CD14-positive monocyte (primary cell): ENCODE measurements around the gene OSBPL10. TPM values are rescaled to one million over a fixed set of nuclear protein-coding genes. Genes with fewer than 3 reads are reported as not detected.
A peak's percentile ranks its signal among the peaks of the same experiment; 100 is the strongest.

Experiments used
- DNase-seq, 3 donors: peaks; one replicate each; pipeline ENCODE4 v3.0.0-alpha.2; 2011 to 2022
- H2AFZ ChIP-seq: 2 replicates; pipeline ENCODE4 v1.6.0; 2012; ENCODE audit warnings: mild to moderate bottlenecking, low read depth, low read length, inconsistent platforms; ENCODE audit not compliant: insufficient read depth, poor library complexity, severe bottlenecking
- H3K27ac ChIP-seq, 2 donors: 1 replicate in 1 of 2; 2 replicates in 1 of 2; pipeline ENCODE4 v1.5.1; 2012 to 2013; ENCODE audit warnings: low read length in 2 of 2, control low read depth in 1 of 2, inconsistent platforms in 1 of 2, low read depth in 1 of 2, mild to moderate bottlenecking in 1 of 2
- H3K27me3 ChIP-seq, 2 donors: one replicate each; pipeline versions ENCODE4 v1.6.0 to v1.6.1; 2011 to 2013; ENCODE audit warnings: low read length in 2 of 2; ENCODE audit not compliant: control insufficient read depth in 2 of 2, insufficient read depth in 2 of 2
- H3K36me3 ChIP-seq, 2 donors: replicated peaks in 1 of 2; 1 replicate in 1 of 2; 2 replicates in 1 of 2; pipeline versions ENCODE4 v1.5.1 to v1.6.1; 2012 to 2013; ENCODE audit warnings: low read length in 2 of 2, control low read depth in 1 of 2, inconsistent platforms in 1 of 2, mild to moderate bottlenecking in 1 of 2; ENCODE audit not compliant: insufficient read depth in 2 of 2, control insufficient read depth in 1 of 2
- H3K4me1 ChIP-seq, 2 donors: 1 replicate in 1 of 2; 2 replicates in 1 of 2; pipeline versions ENCODE4 v1.5.1 to v1.6.1; 2012 to 2013; ENCODE audit warnings: low read length in 2 of 2, control low read depth in 1 of 2, inconsistent platforms in 1 of 2, mild to moderate bottlenecking in 1 of 2, moderate library complexity in 1 of 2; ENCODE audit not compliant: insufficient read depth in 2 of 2, control insufficient read depth in 1 of 2
- H3K4me2 ChIP-seq: replicated peaks from 2 replicates; pipeline ENCODE3; 2012; ENCODE audit warnings: low read length, moderate library complexity, mild to moderate bottlenecking; ENCODE audit not compliant: poor library complexity, severe bottlenecking; ENCODE audit errors: extremely low read depth
- H3K4me3 ChIP-seq, 3 experiments: fragments of 200-600 bp in 1 of 3; sonication (generic) in 1 of 3; replicated peaks in 1 of 3; 1 replicate in 2 of 3; 2 replicates in 1 of 3; pipeline ENCODE4 v1.5.1; 2011 to 2013; ENCODE audit warnings: low read length in 3 of 3, mild to moderate bottlenecking in 3 of 3, control low read depth in 2 of 3, low read depth in 2 of 3, inconsistent platforms in 1 of 3, moderate library complexity in 1 of 3
- H3K79me2 ChIP-seq: 2 replicates; pipeline ENCODE4 v1.6.0; 2012; ENCODE audit warnings: mild to moderate bottlenecking, control low read depth, inconsistent platforms, low read length, moderate library complexity; ENCODE audit not compliant: insufficient read depth
- H3K9ac ChIP-seq: 2 replicates; pipeline ENCODE4 v1.6.0; 2017; ENCODE audit warnings: low read length, mild to moderate bottlenecking; ENCODE audit not compliant: insufficient read depth, poor library complexity, severe bottlenecking
- H3K9me3 ChIP-seq, 2 donors: replicated peaks in 1 of 2; 1 replicate in 1 of 2; 2 replicates in 1 of 2; pipeline versions ENCODE4 v1.5.1 to v1.6.1; 2012 to 2013; ENCODE audit warnings: low read length in 2 of 2, control low read depth in 1 of 2; ENCODE audit not compliant: control insufficient read depth in 1 of 2, insufficient read depth in 1 of 2
- H4K20me1 ChIP-seq: 2 replicates; pipeline ENCODE4 v1.6.0; 2012; ENCODE audit warnings: mild to moderate bottlenecking, low read length, control low read depth, moderate library complexity; ENCODE audit not compliant: insufficient read depth
- H3K27ac Mint-ChIP-seq, 7 donors: one replicate each; pipeline ENCODE4 v1.8.0; 2020; ENCODE audit warnings: mild to moderate bottlenecking in 7 of 7, mixed read lengths in 7 of 7, moderate library complexity in 6 of 7, inconsistent platforms in 2 of 7
- H3K27me3 Mint-ChIP-seq, 3 donors: one replicate each; pipeline ENCODE4 v1.8.0; 2021 to 2022; ENCODE audit warnings: low read depth in 3 of 3, mild to moderate bottlenecking in 3 of 3, mixed read lengths in 3 of 3, moderate library complexity in 3 of 3, inconsistent platforms in 1 of 3
- H3K36me3 Mint-ChIP-seq, 2 donors: one replicate each; pipeline ENCODE4 v1.8.0; 2020; ENCODE audit warnings: mixed read lengths in 2 of 2, inconsistent platforms in 1 of 2, mild to moderate bottlenecking in 1 of 2
- H3K4me1 Mint-ChIP-seq: one replicate; pipeline ENCODE4 v1.8.0; 2020; ENCODE audit warnings: mild to moderate bottlenecking, mixed read lengths
- H3K4me3 Mint-ChIP-seq, 2 donors: one replicate each; pipeline ENCODE4 v1.8.0; 2020; ENCODE audit warnings: mild to moderate bottlenecking in 2 of 2, mixed read lengths in 2 of 2, moderate library complexity in 1 of 2
- H3K9me3 Mint-ChIP-seq, 7 donors: one replicate each; pipeline ENCODE4 v1.8.0; 2020 to 2022; ENCODE audit warnings: mixed read lengths in 7 of 7, mild to moderate bottlenecking in 6 of 7, moderate library complexity in 6 of 7, inconsistent platforms in 2 of 7
- WGBS: methylation state at CpG from one replicate; pipeline ENCODE4 v1.1.5; 2013; ENCODE audit warnings: missing lambda C conversion rate; ENCODE audit not compliant: insufficient coverage; 5-methylcytosine and 5-hydroxymethylcytosine counted together
- intact Hi-C, 2 donors: fragments of 100-400 bp; cut with micrococcal nuclease; formaldehyde crosslinking; loops; one replicate each; pipeline versions ENCODE4 v1.15.0 to v1.15.1; 2023
- polyA plus RNA-seq, 3 donors: library from polyadenylated mRNA; depleted of rRNA in 1 of 3; unstranded in 2 of 3; stranded (reverse) in 1 of 3; fragments of 300-500 nt in 2 of 3; fragments of >200 nt in 1 of 3; fragmentation: Illumina TruSeq in 2 of 3; gene quantifications; 1 replicate in 2 of 3; 2 replicates in 1 of 3; pipeline ENCODE4 v1.2.3, GENCODE V29; 2012 to 2021
- TF ChIP-seq, protein P1 (sequence below): fragments of 200-600 bp; IDR thresholded peaks from one replicate; pipeline ENCODE4 v1.8.0; 2022; ENCODE audit warnings: antibody characterized with exemption, mild to moderate bottlenecking

Gene OSBPL10
- polyA plus RNA-seq, 3 donors, result 0.03 TPM; not detected in 2

DNA sequence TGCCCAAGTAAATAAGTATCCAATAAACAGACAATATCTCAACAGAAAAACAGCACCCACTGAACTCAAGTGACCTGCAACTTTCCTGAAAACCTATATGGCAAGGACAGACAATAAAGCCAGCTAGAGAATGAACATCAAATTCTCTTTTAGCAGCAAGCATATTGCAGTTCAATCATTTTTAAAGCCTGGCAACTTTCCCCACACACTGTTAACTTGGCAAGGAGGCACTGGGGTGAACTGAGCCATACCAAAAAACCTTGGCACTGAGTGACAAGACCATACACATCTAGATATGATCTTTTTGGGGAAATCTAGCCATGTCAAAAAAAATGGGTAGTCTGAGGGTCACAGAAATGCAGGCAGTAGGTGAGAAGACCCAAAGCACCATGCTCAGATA, 273.8 kb downstream of the OSBPL10 start:
- Histone ChIP-seq H2AFZ (no peak overlapping the region), H3K9me3 (no peaks in the 10 kb centered on the region), H3K36me3 (no peaks in the 10 kb centered on the region), H3K4me3 (no peak overlapping the region), H3K27me3 (no peaks in the 10 kb centered on the region), H3K4me1 (no peaks in the 10 kb centered on the region), H4K20me1 (no peaks in the 10 kb centered on the region), H3K27ac (no peak overlapping the region), H3K9ac (no peak overlapping the region), H3K4me2 (no peak overlapping the region), H3K79me2 (no peaks in the 10 kb centered on the region)
- no peaks in the 10 kb centered on the region for H3K36me3 Mint-ChIP-seq
- H3K27me3 Mint-ChIP-seq, result peaks cover 0 to 2% (median 0%) of the 10 kb centered on the region in 3 donors
- intact Hi-C loops, result no loop called here
- peaks cover 0 to 4% (median 0%) of the 10 kb centered on the region in 7 donors for H3K9me3 Mint-ChIP-seq
- TF ChIP-seq, protein P1, sequence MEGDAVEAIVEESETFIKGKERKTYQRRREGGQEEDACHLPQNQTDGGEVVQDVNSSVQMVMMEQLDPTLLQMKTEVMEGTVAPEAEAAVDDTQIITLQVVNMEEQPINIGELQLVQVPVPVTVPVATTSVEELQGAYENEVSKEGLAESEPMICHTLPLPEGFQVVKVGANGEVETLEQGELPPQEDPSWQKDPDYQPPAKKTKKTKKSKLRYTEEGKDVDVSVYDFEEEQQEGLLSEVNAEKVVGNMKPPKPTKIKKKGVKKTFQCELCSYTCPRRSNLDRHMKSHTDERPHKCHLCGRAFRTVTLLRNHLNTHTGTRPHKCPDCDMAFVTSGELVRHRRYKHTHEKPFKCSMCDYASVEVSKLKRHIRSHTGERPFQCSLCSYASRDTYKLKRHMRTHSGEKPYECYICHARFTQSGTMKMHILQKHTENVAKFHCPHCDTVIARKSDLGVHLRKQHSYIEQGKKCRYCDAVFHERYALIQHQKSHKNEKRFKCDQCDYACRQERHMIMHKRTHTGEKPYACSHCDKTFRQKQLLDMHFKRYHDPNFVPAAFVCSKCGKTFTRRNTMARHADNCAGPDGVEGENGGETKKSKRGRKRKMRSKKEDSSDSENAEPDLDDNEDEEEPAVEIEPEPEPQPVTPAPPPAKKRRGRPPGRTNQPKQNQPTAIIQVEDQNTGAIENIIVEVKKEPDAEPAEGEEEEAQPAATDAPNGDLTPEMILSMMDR, result no peak
- peak overlapping the region in 1 of 7 donors; percentile 58 for H3K27ac Mint-ChIP-seq
- no peak overlapping the region for H3K4me3 Mint-ChIP-seq
- DNase-seq, result no peak
- peaks cover 7% of the 10 kb centered on the region for H3K4me1 Mint-ChIP-seq

DNA sequence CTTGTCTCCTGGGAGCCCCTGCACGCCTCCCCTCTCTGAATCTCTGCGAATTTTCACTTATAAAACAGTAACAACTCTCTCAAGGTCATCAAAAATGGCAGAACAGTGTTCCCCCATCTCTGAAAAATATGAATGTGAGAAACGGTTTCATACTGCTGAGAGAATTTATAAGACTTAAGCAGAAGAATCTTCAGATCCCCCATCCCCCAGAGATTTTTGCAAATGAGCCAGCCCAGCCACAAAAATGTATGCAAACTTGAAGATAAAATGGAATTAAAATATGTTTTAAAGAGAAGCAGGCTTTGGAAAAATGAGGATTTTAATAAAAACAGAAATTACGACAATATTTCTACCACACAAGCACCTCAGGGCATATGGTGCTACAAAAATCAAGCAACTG, 275.3 kb downstream of the OSBPL10 start:
- 67% methylated on average over 1 of the region's 4 CpGs for WGBS
- H4K20me1 ChIP-seq, result no peaks in the 10 kb centered on the region
- H3K9me3 ChIP-seq, result no peaks in the 10 kb centered on the region

More for the DNA sequence above, 275.3 kb downstream of the OSBPL10 start:
- Mint-ChIP-seq H3K27me3 (peaks cover 0 to 3% (median 0%) of the 10 kb centered on the region in 3 donors), H3K9me3 (peaks cover 0 to 2% (median 0%) of the 10 kb centered on the region in 7 donors), H3K27ac (no peak overlapping the region), H3K4me1 (peaks cover 7% of the 10 kb centered on the region), H3K4me3 (no peak overlapping the region), H3K36me3 (no peaks in the 10 kb centered on the region)
- Histone ChIP-seq H3K36me3 (no peaks in the 10 kb centered on the region), H2AFZ (no peak overlapping the region), H3K27me3 (no peaks in the 10 kb centered on the region), H3K4me1 (no peaks in the 10 kb centered on the region), H3K27ac (no peak overlapping the region), H3K4me2 (no peak overlapping the region), H3K4me3 (no peak overlapping the region), H3K79me2 (no peaks in the 10 kb centered on the region), H3K9ac (no peak overlapping the region)
- no peak for DNase-seq
- intact Hi-C loops, result no loop called here
- TF ChIP-seq, protein P1, result no peak
